CD4-positive, CD25-positive, alpha-beta regulatory T cell (primary cell): ENCODE data around the gene LIAS. TPM values are rescaled to one million over a fixed set of nuclear protein-coding genes. Genes with fewer than 3 reads are reported as not detected.
A peak's percentile ranks its signal among the peaks of the same experiment; 100 is the strongest.

Experiments
- ATAC-seq, 2 donors: fragments of 150-1000 bp; cut with Tn5 transposase; one replicate each; pipeline ENCODE4 v1.10.0; 2021; ENCODE audit warnings: low read depth in 2 of 2, moderate number of reproducible peaks in 2 of 2, moderate library complexity in 1 of 2
- DNase-seq, 3 donors: peaks; one replicate each; pipeline versions ENCODE4 v3.0.0 to v3.0.0-alpha.2; 2012 to 2022; ENCODE audit warnings: mixed read lengths in 1 of 3
- H3K27ac ChIP-seq: one replicate; pipeline ENCODE4 v1.7.0; 2013; ENCODE audit warnings: mild to moderate bottlenecking, low read length; ENCODE audit not compliant: insufficient read depth, poor library complexity, severe bottlenecking
- H3K27me3 ChIP-seq: one replicate; pipeline ENCODE4 v1.7.0; 2013; ENCODE audit warnings: low read length; ENCODE audit not compliant: control insufficient read depth, insufficient read depth
- H3K36me3 ChIP-seq: one replicate; pipeline ENCODE4 v1.7.0; 2013; ENCODE audit warnings: mild to moderate bottlenecking, low read length, moderate library complexity; ENCODE audit not compliant: control insufficient read depth, insufficient read depth
- H3K4me1 ChIP-seq: 2 replicates; pipeline ENCODE4 v1.7.0; 2013; ENCODE audit warnings: mild to moderate bottlenecking, low read length; ENCODE audit not compliant: insufficient read depth, control insufficient read depth, poor library complexity, severe bottlenecking
- H3K4me3 ChIP-seq: one replicate; pipeline ENCODE4 v1.7.0; 2013; ENCODE audit warnings: low read depth, mild to moderate bottlenecking, low read length, moderate library complexity
- H3K9me3 ChIP-seq, 2 experiments: 1 replicate in 1 of 2; 2 replicates in 1 of 2; pipeline ENCODE4 v1.7.0; 2013; ENCODE audit warnings: low read length in 2 of 2, mild to moderate bottlenecking in 1 of 2, moderate library complexity in 1 of 2; ENCODE audit not compliant: control insufficient read depth in 2 of 2
- H3K27ac Mint-ChIP-seq, 3 donors: one replicate each; pipeline ENCODE4 v1.8.0; 2020 to 2022; ENCODE audit warnings: mild to moderate bottlenecking in 3 of 3, mixed read lengths in 3 of 3, moderate library complexity in 2 of 3
- H3K27me3 Mint-ChIP-seq: one replicate; pipeline ENCODE4 v1.8.0; 2022; ENCODE audit warnings: mild to moderate bottlenecking, mixed read lengths
- H3K36me3 Mint-ChIP-seq: one replicate; pipeline ENCODE4 v1.8.0; 2020; ENCODE audit warnings: mixed read lengths
- H3K4me1 Mint-ChIP-seq, 4 donors: one replicate each; pipeline ENCODE4 v1.8.0; 2020 to 2022; ENCODE audit warnings: mixed read lengths in 4 of 4, mild to moderate bottlenecking in 1 of 4
- H3K4me3 Mint-ChIP-seq, 4 donors: one replicate each; pipeline ENCODE4 v1.8.0; 2020 to 2022; ENCODE audit warnings: mild to moderate bottlenecking in 4 of 4, mixed read lengths in 4 of 4, moderate library complexity in 3 of 4
- H3K9me3 Mint-ChIP-seq, 7 donors: one replicate each; pipeline ENCODE4 v1.8.0; 2020 to 2022; ENCODE audit warnings: mixed read lengths in 7 of 7, mild to moderate bottlenecking in 3 of 7, moderate library complexity in 2 of 7
- polyA plus RNA-seq, 4 donors: library from polyadenylated mRNA; unstranded; fragments of 300-500 nt; fragmentation: Illumina TruSeq; gene quantifications; one replicate each; pipeline ENCODE4 v1.2.3, GENCODE V29; 2021
- total RNA-seq: library from RNA; stranded (reverse); gene quantifications from one replicate; pipeline ENCODE4 v1.2.3, GENCODE V29; 2022

Gene LIAS
- total and polyA plus RNA-seq, 5 donors from 2014 or later, result 10.6 to 13.6 (median 12.2) TPM

DNA sequence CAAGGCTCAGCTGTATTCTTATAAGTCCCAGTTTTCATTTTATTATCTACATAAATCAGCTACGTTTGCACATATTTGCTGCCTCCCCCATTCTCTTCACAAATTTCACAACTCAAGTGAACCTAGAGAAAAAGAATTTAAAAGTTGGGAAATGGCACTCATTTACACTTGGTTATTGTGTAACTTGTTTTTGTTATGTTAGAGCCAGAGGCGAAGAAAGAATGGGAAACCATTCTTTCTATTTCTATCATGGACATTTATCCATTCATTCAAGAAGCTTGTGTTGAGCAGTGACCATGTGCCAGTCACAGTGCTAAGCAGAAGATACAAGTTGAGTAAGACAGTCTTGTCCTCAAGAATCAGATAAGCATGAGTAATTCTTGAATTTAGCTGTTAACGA lies 13.5 kb downstream of the LIAS start:
- DNase-seq (no peak), ATAC-seq (no peak)
- no peak overlapping the region for H3K4me3 ChIP-seq
- Mint-ChIP-seq H3K4me3 (no peak overlapping the region), H3K9me3 (no peaks in the 10 kb centered on the region), H3K36me3 (peaks cover 14% of the 10 kb centered on the region), H3K27me3 (no peaks in the 10 kb centered on the region), H3K4me1 (peaks cover 0 to 8% (median 4%) of the 10 kb centered on the region in 4 donors), H3K27ac (no peak overlapping the region)
- H3K9me3 ChIP-seq, result no peaks in the 10 kb centered on the region
- no peak overlapping the region for H3K27ac ChIP-seq
- H3K4me1 ChIP-seq, result no peaks in the 10 kb centered on the region
- H3K36me3 ChIP-seq, result peaks cover 17% of the 10 kb centered on the region
- H3K27me3 ChIP-seq, result no peaks in the 10 kb centered on the region

GRCh38 chr4:39476187-39476895 lies 17.5 kb downstream of the LIAS start:
- Histone ChIP-seq H3K27me3 (no peaks in the 10 kb centered on the region), H3K9me3 (no peaks in the 10 kb centered on the region), H3K4me3 (no peak overlapping the region), H3K27ac (no peak overlapping the region), H3K36me3 (peaks cover 17% of the 10 kb centered on the region), H3K4me1 (no peaks in the 10 kb centered on the region)
- no peaks in the 10 kb centered on the region for H3K9me3 Mint-ChIP-seq
- H3K4me3 Mint-ChIP-seq, result no peak overlapping the region
- ATAC-seq (no peak), DNase-seq (no peak)
- no peaks in the 10 kb centered on the region for H3K4me1 Mint-ChIP-seq
- peaks cover 18% of the 10 kb centered on the region for H3K36me3 Mint-ChIP-seq
- H3K27ac Mint-ChIP-seq, result no peak overlapping the region
- H3K27me3 Mint-ChIP-seq, result no peaks in the 10 kb centered on the region

GRCh38 chr4:39480251-39480650 lies 21.4 kb downstream of the LIAS start:
- Histone ChIP-seq H3K27me3 (no peaks in the 10 kb centered on the region), H3K4me3 (no peak overlapping the region), H3K27ac (no peak overlapping the region), H3K36me3 (peaks cover 9% of the 10 kb centered on the region), H3K9me3 (no peaks in the 10 kb centered on the region), H3K4me1 (no peaks in the 10 kb centered on the region)
- Mint-ChIP-seq H3K36me3 (peaks cover 18% of the 10 kb centered on the region), H3K9me3 (peaks cover 0 to 3% (median 0%) of the 10 kb centered on the region in 7 donors), H3K27me3 (peaks cover 4% of the 10 kb centered on the region), H3K27ac (no peak overlapping the region), H3K4me1 (no peaks in the 10 kb centered on the region), H3K4me3 (no peak overlapping the region)
- no peak for DNase-seq
- ATAC-seq, result no peak

DNA sequence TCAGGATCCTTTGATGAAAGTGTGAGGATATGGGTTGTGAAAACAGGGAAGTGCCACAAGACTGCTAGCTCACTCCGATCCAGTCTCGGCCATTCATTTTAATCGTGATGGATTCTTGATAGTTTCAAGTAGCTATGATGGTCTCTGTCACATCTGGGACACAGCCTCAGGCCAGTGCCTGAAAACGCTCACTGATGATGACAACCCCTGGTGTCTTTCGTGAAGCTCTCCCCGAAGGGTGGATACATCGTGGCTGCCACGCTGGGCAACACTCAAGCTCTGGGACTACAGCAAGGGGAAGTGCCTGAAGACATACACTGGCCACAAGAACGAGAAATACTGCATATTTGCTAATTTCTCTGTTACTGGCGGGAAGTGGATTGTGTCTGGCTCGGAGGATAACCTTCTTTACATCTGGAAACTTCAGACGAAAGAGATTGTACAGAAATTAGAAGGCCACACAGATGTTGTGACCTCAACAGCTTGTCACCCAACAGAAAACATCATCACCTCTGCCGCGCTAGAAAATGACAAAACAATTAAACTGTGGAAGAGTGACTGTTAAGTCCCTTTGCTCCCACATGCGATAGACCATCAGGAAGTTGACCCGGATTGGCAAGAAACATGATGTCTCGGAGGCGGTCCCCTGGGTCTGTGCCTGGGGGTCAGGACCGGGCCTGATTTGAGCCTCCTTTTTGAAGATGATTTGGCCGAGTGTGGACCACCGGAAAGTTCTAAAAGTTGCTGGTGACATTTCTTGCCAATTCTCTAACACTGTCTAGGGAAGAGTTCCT lies 22.2 kb downstream of the LIAS start:
- H3K4me1 ChIP-seq, result no peaks in the 10 kb centered on the region
- H3K36me3 ChIP-seq, result peaks cover 9% of the 10 kb centered on the region
- no peaks in the 10 kb centered on the region for H3K27me3 ChIP-seq
- Mint-ChIP-seq H3K4me3 (no peak overlapping the region), H3K36me3 (peaks cover 16% of the 10 kb centered on the region), H3K4me1 (no peaks in the 10 kb centered on the region), H3K9me3 (peaks cover 0 to 3% (median 0%) of the 10 kb centered on the region in 7 donors), H3K27me3 (peaks cover 4% of the 10 kb centered on the region), H3K27ac (no peak overlapping the region)
- H3K27ac ChIP-seq, result no peak overlapping the region
- H3K4me3 ChIP-seq, result no peak overlapping the region
- no peaks in the 10 kb centered on the region for H3K9me3 ChIP-seq
- no peak for DNase-seq
- ATAC-seq, result no peak

GRCh38 chr4:39484582-39485272 lies 25.9 kb downstream of the LIAS start:
- DNase-seq (no peak), ATAC-seq (no peak)
- Mint-ChIP-seq H3K9me3 (peaks cover 0 to 3% (median 0%) of the 10 kb centered on the region in 7 donors), H3K27ac (no peak overlapping the region), H3K4me1 (no peaks in the 10 kb centered on the region), H3K36me3 (peaks cover 10% of the 10 kb centered on the region), H3K4me3 (no peak overlapping the region), H3K27me3 (peaks cover 4% of the 10 kb centered on the region)
- Histone ChIP-seq H3K27ac (no peak overlapping the region), H3K27me3 (no peaks in the 10 kb centered on the region), H3K4me3 (no peak overlapping the region), H3K4me1 (no peaks in the 10 kb centered on the region), H3K9me3 (no peaks in the 10 kb centered on the region), H3K36me3 (no peaks in the 10 kb centered on the region)

- Histone ChIP-seq H3K9me3 (no peaks in the 10 kb centered on the region), H3K4me3 (no peak overlapping the region), H3K27ac (no peak overlapping the region), H3K4me1 (no peaks in the 10 kb centered on the region), H3K27me3 (no peaks in the 10 kb centered on the region), H3K36me3 (no peaks in the 10 kb centered on the region)
- DNase-seq, result no peak
- no peak for ATAC-seq
- H3K4me1 Mint-ChIP-seq, result no peaks in the 10 kb centered on the region
- H3K27ac Mint-ChIP-seq, result peak overlapping the region in 1 of 3 donors; percentile 21
- peaks cover 4% of the 10 kb centered on the region for H3K36me3 Mint-ChIP-seq
- peaks cover 4% of the 10 kb centered on the region for H3K27me3 Mint-ChIP-seq
- peaks cover 0 to 3% (median 0%) of the 10 kb centered on the region in 7 donors for H3K9me3 Mint-ChIP-seq
- H3K4me3 Mint-ChIP-seq, result no peak overlapping the region
Observed at GRCh38 chr4:39486221-39486804, 27.5 kb downstream of the LIAS start.

DNA sequence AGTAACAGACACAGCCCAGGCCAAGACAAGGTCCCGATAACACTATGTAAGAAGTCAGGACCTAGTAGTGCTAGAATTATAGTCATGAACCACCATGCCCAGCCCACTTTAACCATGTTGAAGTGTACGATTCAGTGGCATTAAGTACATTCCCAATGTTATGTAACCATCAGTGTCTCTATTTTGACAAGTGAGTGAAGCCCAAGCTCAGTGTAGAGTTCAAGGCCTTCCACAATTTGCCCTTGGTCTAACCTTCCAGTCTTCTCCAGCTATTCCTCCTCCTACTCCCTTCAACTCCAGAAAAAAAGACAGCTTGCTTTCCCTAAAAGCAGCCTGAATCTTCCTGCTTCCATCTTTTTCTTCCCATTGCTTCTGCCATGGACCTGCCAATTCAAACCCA lies 31.5 kb downstream of the LIAS start:
- Mint-ChIP-seq H3K4me1 (no peaks in the 10 kb centered on the region), H3K4me3 (no peak overlapping the region), H3K27me3 (no peaks in the 10 kb centered on the region), H3K9me3 (no peaks in the 10 kb centered on the region), H3K27ac (no peak overlapping the region), H3K36me3 (no peaks in the 10 kb centered on the region)
- H3K4me3 ChIP-seq, result no peak overlapping the region
- DNase-seq, result no peak
- no peak for ATAC-seq
- H3K9me3 ChIP-seq, result no peaks in the 10 kb centered on the region
- H3K27me3 ChIP-seq, result no peaks in the 10 kb centered on the region
- no peaks in the 10 kb centered on the region for H3K36me3 ChIP-seq
- no peaks in the 10 kb centered on the region for H3K4me1 ChIP-seq
- no peak overlapping the region for H3K27ac ChIP-seq
